GM18951 (cell line): Measurements from ENCODE around the gene DMRTB1.

Experiments used
- POLR2A ChIP-seq: IDR thresholded peaks from 4 replicates; pipeline ENCODE4 v1.6.1; 2011; ENCODE audit warnings: mild to moderate bottlenecking; ENCODE audit not compliant: insufficient read length, insufficient read depth; ENCODE audit errors: extremely low read depth
- in situ Hi-C: fragments of 300-500 bp; cut with MboI; formaldehyde crosslinking; loops from one replicate; pipeline ENCODE4 v1.12.0; 2022; ENCODE audit warnings: low sequenced_read_pairs, mixed read lengths, inconsistent platforms; ENCODE audit not compliant: unreplicated experiment

The DMRTB1 gene

GRCh38 chr1:53499257-53500203 lies 40.3 kb downstream of the DMRTB1 start:
- TF ChIP-seq POLR2A, result no peak
- in situ Hi-C loops, result no loop called here

- in situ Hi-C loops, result no loop called here
- TF ChIP-seq POLR2A, result no peak
These were observed 41.2 kb downstream of the DMRTB1 start for GRCh38 chr1:53500204-53501064.

- TF ChIP-seq POLR2A, result no peak
- in situ Hi-C loops, result no loop called here
These were observed 42.1 kb downstream of the DMRTB1 start for GRCh38 chr1:53501065-53502005.

GRCh38 chr1:53502641-53503432 lies 43.6 kb downstream of the DMRTB1 start:
- TF ChIP-seq POLR2A, result no peak
- in situ Hi-C loops, result no loop called here

GRCh38 chr1:53503433-53504217 lies 44.4 kb downstream of the DMRTB1 start:
- in situ Hi-C loops, result no loop called here
- no peak for TF ChIP-seq POLR2A

- TF ChIP-seq POLR2A, result no peak
- in situ Hi-C loops, result no loop called here
These were observed 45.7 kb downstream of the DMRTB1 start for GRCh38 chr1:53504901-53505300.

- in situ Hi-C loops, result no loop called here
- TF ChIP-seq POLR2A, result no peak
These were observed 46.2 kb downstream of the DMRTB1 start for GRCh38 chr1:53505401-53505800.

GRCh38 chr1:53505891-53506290 lies 46.7 kb downstream of the DMRTB1 start:
- in situ Hi-C loops, result no loop called here

GRCh38 chr1:53506355-53507050 lies 47.3 kb downstream of the DMRTB1 start:
- TF ChIP-seq POLR2A, result no peak

More at GRCh38 chr1:53505891-53506290, 46.7 kb downstream of the DMRTB1 start:
- TF ChIP-seq POLR2A, result no peak

GRCh38 chr1:53507116-53507820 lies 48.1 kb downstream of the DMRTB1 start:
- in situ Hi-C loops, result no loop called here
- TF ChIP-seq POLR2A, result no peak

More at GRCh38 chr1:53506355-53507050, 47.3 kb downstream of the DMRTB1 start:
- in situ Hi-C loops, result no loop called here
